LNCaP clone FGC (cell line): ENCODE data around the gene PGP.

Experiments
- DNase-seq: peaks from one replicate; pipeline ENCODE4 v3.0.0-alpha.2; 2011; ENCODE audit warnings: low read depth
- H3K4me3 ChIP-seq: 2 replicates; pipeline ENCODE4 v1.5.1; 2011; ENCODE audit warnings: mild to moderate bottlenecking, low read depth, low read length, control low read depth
- TF ChIP-seq, protein P1 (sequence below): IDR thresholded peaks from 2 replicates; pipeline ENCODE4 v1.5.1; 2012; ENCODE audit warnings: mild to moderate bottlenecking; ENCODE audit not compliant: control insufficient read depth, insufficient read depth; ENCODE audit errors: extremely low read depth

The PGP gene

DNA sequence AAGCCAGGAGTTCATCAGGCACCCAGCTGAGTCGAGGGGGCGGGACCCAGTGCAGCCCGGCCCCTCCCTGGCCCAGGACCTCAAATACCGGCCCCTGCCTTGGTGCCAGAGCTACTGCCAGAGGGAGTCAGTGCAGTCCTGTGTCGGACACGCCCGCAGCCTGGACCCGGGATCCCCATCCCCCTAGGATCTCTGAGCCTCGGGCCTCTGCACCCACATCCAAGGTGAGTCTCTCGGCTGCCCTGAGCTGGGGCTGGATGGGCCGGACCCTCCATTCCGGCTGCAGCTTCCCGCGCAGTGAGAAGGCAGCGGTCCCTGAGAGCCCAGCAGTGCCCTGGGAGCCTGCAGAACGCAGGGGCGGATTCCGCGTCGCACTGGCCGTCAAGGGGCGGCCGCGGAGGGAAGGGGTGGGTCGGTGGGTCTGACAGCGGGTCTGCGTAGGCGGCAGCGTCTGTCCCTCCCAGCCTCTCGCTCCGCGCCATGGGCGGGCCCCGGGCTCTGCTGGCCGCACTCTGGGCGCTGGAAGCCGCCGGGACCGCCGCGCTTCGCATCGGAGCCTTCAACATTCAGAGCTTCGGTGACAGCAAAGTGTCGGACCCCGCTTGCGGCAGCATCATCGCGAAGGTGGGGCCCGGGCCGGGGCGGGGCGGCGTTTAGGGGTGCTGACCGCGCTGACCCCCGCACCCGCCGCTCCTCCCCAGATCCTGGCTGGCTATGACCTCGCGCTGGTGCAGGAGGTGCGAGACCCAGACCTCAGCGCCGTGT lies 21.9 kb upstream of the PGP start, which contains the start of gene DNASE1L2:
TSS of gene DNASE1L2 (plus strand) at position 108 of the 765 bp plus-strand sequence. CDS start at position 481, 373 bp downstream.
- no peak within 1 kb of the TSS for H3K4me3 ChIP-seq
- TF ChIP-seq, protein P1, sequence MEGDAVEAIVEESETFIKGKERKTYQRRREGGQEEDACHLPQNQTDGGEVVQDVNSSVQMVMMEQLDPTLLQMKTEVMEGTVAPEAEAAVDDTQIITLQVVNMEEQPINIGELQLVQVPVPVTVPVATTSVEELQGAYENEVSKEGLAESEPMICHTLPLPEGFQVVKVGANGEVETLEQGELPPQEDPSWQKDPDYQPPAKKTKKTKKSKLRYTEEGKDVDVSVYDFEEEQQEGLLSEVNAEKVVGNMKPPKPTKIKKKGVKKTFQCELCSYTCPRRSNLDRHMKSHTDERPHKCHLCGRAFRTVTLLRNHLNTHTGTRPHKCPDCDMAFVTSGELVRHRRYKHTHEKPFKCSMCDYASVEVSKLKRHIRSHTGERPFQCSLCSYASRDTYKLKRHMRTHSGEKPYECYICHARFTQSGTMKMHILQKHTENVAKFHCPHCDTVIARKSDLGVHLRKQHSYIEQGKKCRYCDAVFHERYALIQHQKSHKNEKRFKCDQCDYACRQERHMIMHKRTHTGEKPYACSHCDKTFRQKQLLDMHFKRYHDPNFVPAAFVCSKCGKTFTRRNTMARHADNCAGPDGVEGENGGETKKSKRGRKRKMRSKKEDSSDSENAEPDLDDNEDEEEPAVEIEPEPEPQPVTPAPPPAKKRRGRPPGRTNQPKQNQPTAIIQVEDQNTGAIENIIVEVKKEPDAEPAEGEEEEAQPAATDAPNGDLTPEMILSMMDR = no peak
- no peak for DNase-seq

DNA sequence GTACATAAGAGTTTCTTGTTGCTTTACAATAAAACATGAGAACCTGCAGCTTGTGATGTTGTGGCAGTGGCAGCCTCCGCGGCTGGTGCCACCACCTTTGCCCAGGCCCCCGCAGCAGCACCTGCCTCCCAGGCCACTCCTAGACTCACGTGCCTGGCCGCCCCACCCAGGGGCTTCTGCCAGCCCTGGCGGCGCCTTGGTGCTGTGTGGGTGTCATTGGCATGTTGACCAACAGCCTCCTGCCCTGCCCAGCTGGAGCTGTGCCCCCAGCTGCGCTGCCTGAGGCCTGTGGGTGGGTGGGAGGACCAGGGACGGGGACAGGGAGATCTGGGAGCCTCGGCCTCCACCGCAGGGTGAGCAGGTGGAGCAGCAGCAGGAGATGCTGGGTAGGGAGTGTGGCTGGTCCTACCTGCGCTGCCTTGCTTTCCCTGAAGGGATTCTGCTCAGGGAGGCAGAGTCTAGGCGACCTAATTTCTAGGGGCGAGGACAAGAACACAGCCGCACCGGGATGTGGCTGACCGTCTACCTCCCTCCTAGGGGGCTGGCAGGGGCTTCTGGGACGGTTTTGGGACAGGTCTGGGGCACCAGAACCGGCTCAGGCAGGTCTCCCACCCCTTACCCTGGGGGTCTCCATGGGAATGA lies 21.2 kb upstream of the PGP start:
- no peak for DNase-seq
- H3K4me3 ChIP-seq = no peak overlapping the region
- TF ChIP-seq, protein P1 = no peak

DNA sequence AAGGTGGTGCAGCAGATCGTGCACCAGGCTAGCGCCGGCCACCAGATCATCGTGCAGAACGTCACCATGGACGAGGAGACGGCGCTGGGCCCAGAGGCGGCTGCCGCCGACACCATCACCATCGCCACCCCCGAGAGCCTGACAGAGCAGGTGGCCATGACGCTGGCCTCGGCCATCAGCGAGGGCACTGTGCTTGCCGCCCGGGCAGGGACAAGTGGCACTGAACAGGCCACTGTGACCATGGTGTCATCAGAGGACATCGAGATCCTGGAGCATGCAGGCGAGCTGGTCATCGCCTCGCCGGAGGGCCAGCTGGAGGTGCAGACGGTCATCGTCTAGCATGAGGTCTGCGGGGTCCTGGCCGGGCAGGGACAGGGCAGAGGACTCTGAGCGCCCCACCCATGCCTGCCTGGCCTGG lies 20.6 kb upstream of the PGP start:
- no peak overlapping the region for H3K4me3 ChIP-seq
- no peak for DNase-seq

DNA sequence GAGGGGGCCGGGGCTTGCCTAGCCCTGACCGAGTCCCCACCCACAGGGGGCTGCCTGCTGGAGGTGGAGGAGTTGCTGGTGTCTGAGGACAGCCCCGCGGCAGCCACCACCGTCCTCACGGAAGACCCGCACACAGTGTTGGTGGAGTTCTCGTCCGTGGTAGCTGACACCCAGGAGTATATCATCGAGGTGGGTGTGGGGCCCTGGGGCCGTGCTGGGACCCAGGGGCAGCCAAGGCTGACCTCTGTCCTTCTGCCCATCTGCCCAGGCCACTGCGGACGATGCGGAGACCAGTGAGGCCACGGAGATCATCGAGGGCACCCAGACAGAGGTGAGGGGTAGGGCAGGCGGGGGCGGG lies 20.2 kb upstream of the PGP start:
- TF ChIP-seq, protein P1 = no peak
- H3K4me3 ChIP-seq = no peak overlapping the region
- no peak for DNase-seq

More for the DNA sequence above, 20.6 kb upstream of the PGP start:
- TF ChIP-seq, protein P1 = no peak

DNA sequence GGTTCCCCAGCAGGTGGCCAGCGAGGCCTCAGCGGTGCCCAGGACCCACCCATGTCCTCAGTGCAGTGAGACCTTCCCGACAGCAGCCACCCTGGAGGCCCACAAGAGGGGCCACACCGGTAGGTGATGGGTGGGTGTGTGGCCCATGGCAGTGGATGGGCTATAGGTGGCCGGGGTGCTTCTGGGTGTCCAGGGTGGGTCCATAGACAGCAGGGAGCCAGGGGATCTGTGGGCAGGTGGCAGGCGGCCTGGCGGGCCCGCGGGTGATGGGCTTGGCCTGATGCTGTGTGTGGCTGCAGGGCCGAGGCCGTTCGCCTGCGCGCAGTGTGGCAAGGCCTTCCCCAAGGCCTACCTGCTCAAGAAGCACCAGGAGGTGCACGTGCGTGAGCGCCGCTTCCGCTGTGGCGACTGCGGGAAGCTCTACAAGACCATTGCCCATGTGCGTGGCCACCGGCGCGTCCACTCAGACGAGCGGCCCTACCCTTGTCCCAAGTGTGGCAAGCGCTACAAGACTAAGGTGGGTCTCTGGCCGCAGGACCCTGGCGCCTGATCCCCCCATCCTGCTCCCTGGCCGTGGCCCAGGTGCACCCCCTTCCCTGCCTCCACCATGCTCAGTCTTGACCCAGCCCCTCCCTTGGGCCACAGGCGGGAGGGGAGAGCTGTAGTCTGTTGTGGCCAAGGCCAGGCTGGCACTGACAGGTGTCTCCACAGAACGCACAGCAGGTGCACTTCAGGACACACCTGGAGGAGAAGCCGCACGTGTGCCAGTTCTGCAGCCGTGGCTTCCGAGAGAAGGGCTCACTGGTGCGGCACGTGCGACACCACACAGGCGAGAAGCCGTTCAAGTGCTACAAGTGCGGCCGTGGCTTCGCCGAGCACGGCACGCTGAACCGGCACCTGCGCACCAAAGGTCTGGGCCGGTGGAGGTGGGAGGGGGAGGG lies 19.5 kb upstream of the PGP start:
- no peak for DNase-seq
- TF ChIP-seq, protein P1 = no peak
- no peak overlapping the region for H3K4me3 ChIP-seq

DNA sequence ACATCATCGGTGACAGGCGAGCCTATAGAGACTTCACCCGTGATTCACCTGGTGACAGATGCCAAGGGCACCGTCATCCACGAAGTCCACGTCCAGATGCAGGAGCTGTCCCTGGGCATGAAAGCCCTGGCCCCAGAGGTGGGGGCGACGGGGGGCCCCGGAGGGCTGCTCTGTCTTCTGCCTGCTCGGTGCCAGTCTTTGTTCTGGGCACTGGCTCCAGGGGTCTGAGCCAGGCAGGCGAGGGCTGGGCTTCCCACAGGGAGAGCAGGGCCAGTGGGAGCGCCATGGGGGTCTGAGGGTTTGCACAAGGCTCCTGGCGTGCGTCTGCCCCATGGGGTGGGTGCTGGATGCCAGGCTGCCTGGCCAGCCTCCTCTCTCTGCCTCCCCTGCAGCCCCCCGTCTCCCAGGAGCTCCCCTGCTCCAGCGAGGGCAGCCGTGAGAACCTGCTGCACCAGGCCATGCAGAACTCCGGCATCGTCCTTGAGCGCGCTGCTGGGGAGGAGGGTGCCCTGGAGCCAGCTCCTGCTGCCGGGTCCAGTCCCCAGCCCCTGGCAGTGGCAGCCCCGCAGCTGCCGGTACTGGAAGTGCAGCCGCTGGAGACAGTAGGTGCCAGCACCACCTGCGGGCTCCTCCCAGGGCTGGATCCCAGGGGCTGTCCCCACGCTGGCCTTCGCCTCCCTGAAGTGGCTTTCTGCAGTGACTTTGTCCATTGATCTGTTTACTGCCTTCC lies 18.6 kb upstream of the PGP start:
- no peak overlapping the region for H3K4me3 ChIP-seq
- TF ChIP-seq, protein P1 = no peak
- DNase-seq = no peak
